Mammary epithelial cell (primary cell): ENCODE data around the gene LRIG1.

Experiments
- EZH2 ChIP-seq: IDR thresholded peaks from 2 replicates; pipeline ENCODE4 v1.6.1; 2012; ENCODE audit warnings: low read length, inconsistent platforms, borderline replicate concordance
- TF ChIP-seq, protein P1 (sequence below), 2 donors: IDR thresholded peaks in 1 of 2; conservative IDR thresholded peaks in 1 of 2; 2 replicates each; pipeline ENCODE4 v1.5.1; 2011 to 2012; ENCODE audit warnings: inconsistent platforms in 2 of 2, low read length in 2 of 2, mild to moderate bottlenecking in 2 of 2, control low read depth in 1 of 2, low read depth in 1 of 2; ENCODE audit not compliant: insufficient read depth in 1 of 2; ENCODE audit errors: extremely low read depth in 1 of 2

- TF ChIP-seq, protein P1, sequence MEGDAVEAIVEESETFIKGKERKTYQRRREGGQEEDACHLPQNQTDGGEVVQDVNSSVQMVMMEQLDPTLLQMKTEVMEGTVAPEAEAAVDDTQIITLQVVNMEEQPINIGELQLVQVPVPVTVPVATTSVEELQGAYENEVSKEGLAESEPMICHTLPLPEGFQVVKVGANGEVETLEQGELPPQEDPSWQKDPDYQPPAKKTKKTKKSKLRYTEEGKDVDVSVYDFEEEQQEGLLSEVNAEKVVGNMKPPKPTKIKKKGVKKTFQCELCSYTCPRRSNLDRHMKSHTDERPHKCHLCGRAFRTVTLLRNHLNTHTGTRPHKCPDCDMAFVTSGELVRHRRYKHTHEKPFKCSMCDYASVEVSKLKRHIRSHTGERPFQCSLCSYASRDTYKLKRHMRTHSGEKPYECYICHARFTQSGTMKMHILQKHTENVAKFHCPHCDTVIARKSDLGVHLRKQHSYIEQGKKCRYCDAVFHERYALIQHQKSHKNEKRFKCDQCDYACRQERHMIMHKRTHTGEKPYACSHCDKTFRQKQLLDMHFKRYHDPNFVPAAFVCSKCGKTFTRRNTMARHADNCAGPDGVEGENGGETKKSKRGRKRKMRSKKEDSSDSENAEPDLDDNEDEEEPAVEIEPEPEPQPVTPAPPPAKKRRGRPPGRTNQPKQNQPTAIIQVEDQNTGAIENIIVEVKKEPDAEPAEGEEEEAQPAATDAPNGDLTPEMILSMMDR (conservative IDR thresholded peaks at IDR 0.05 in 1 of 2, IDR thresholded peaks at IDR 0.05 in 1 of 2; ENCODE audit: extremely low read depth in 1 of 2, insufficient read depth in 1 of 2, low read depth in 1 of 2, low read length in 2 of 2): no peak
- no peak for TF ChIP-seq EZH2
Observed at GRCh38 chr3:66539466-66539989, 38.7 kb upstream of the LRIG1 start.
